ENCODE results near the gene ENGASE.

Gene ENGASE

GRCh38 chr17:79135628-79136405 lies 61.2 kb downstream of the ENGASE start:
- no peak for DNase-seq (ENCODE audit: low read depth in 2 of 2)

Measured in stimulated activated CD4-positive, alpha-beta T cell treated with anti-CD3 and anti-CD28 coated beads, Interleukin-4, amount 100 ng/mL, for 48 hours (primary cell).